Stomach (tissue), 4 donors: ENCODE results near the gene MIP.
"Not testable (repeated sequence)": the region's sequence is repeated elsewhere in the genome, so short reads cannot be mapped to it uniquely, and the experiment has no call there.

Experiments used
- POLR2A ChIP-seq, 4 donors: fragments of 450-650 bp; IDR thresholded peaks; one replicate each; pipeline ENCODE4 v1.6.1; 2016; ENCODE audit warnings: antibody characterized with exemption in 4 of 4, control low read depth in 2 of 4, mild to moderate bottlenecking in 1 of 4, moderate library complexity in 1 of 4
- POLR2AphosphoS5 ChIP-seq, 3 donors: sonication (generic); formaldehyde crosslinking; IDR thresholded peaks; one replicate each; pipeline ENCODE4 v1.6.1; 2016; ENCODE audit warnings: antibody characterized with exemption in 3 of 3
- TF ChIP-seq, protein P1 (sequence below), 7 experiments: fragments of 450-650 bp in 4 of 7; fragments of 200-600 bp in 3 of 7; sonication (generic) in 3 of 7; IDR thresholded peaks; one replicate each; pipeline ENCODE4 v1.5.1; 2016 to 2019; ENCODE audit warnings: antibody characterized with exemption in 7 of 7, control low read depth in 2 of 7, mild to moderate bottlenecking in 1 of 7

DNA sequence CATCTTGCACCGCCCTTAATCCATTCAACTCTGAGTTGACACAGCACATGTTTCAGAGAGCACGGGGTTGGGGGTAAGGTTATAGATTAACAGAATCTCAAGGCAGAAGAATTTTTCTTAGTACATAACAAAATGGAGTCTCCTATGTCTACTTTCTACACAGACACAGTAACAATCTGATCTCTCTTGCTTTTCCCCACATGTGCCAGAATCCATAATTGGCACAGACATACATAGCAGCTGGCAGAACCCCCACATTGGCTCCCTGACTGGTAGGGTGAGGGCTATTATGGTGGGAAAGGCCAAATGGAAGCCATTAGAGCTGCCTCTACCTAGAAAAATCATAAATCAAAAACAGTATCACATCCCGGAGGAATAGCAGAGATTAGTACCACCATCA is 53.3 kb downstream of the MIP start:
- TF ChIP-seq, protein P1, sequence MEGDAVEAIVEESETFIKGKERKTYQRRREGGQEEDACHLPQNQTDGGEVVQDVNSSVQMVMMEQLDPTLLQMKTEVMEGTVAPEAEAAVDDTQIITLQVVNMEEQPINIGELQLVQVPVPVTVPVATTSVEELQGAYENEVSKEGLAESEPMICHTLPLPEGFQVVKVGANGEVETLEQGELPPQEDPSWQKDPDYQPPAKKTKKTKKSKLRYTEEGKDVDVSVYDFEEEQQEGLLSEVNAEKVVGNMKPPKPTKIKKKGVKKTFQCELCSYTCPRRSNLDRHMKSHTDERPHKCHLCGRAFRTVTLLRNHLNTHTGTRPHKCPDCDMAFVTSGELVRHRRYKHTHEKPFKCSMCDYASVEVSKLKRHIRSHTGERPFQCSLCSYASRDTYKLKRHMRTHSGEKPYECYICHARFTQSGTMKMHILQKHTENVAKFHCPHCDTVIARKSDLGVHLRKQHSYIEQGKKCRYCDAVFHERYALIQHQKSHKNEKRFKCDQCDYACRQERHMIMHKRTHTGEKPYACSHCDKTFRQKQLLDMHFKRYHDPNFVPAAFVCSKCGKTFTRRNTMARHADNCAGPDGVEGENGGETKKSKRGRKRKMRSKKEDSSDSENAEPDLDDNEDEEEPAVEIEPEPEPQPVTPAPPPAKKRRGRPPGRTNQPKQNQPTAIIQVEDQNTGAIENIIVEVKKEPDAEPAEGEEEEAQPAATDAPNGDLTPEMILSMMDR (IDR thresholded peaks at IDR 0.05) = not testable (repeated sequence)
- not testable (repeated sequence) for TF ChIP-seq POLR2A, POLR2AphosphoS5 (IDR thresholded peaks at IDR 0.05)
